Ishikawa (cell line): ENCODE measurements around the gene AARS2.

Experiments used
- CEBPB ChIP-seq: IDR thresholded peaks from 2 replicates; pipeline ENCODE4 v1.6.1; 2012
- CREB1 ChIP-seq: IDR thresholded peaks from 2 replicates; pipeline ENCODE4 v1.6.1; 2012; ENCODE audit warnings: low read depth
- EGR1 ChIP-seq: IDR thresholded peaks from 2 replicates; pipeline ENCODE4 v1.6.1; 2012
- EP300 ChIP-seq: IDR thresholded peaks from 2 replicates; pipeline ENCODE4 v1.6.1; 2012; ENCODE audit warnings: borderline replicate concordance
- FOXM1 ChIP-seq: IDR thresholded peaks from 2 replicates; pipeline ENCODE4 v1.6.1; 2012; ENCODE audit warnings: low read depth, borderline replicate concordance
- MAX ChIP-seq: IDR thresholded peaks from 2 replicates; pipeline ENCODE4 v1.6.1; 2012
- NFIC ChIP-seq: IDR thresholded peaks from 2 replicates; pipeline ENCODE4 v1.6.1; 2012
- RAD21 ChIP-seq: IDR thresholded peaks from 2 replicates; pipeline ENCODE4 v1.6.1; 2012; ENCODE audit warnings: low read depth
- REST ChIP-seq: IDR thresholded peaks from 2 replicates; pipeline ENCODE4 v1.6.1; 2012; ENCODE audit warnings: low read depth, mild to moderate bottlenecking
- TAF1 ChIP-seq: IDR thresholded peaks from 2 replicates; pipeline ENCODE4 v1.6.1; 2012; ENCODE audit warnings: low read depth, mild to moderate bottlenecking
- TCF12 ChIP-seq: IDR thresholded peaks from 2 replicates; pipeline ENCODE4 v1.6.1; 2012; ENCODE audit warnings: low read depth
- TEAD4 ChIP-seq: IDR thresholded peaks from 2 replicates; pipeline ENCODE4 v1.6.1; 2012
- USF1 ChIP-seq: IDR thresholded peaks from 2 replicates; pipeline ENCODE4 v1.6.1; 2012
- YY1 ChIP-seq: IDR thresholded peaks from 2 replicates; pipeline ENCODE4 v1.6.1; 2012; ENCODE audit warnings: low read depth
- ZBTB7A ChIP-seq: IDR thresholded peaks from 2 replicates; pipeline ENCODE4 v1.6.1; 2012; ENCODE audit warnings: low read depth

Gene AARS2

GRCh38 chr6:44286285-44286565 is 26.9 kb downstream of the AARS2 start:
- TF ChIP-seq EP300: no peak
- TF ChIP-seq MAX: no peak
- no peak for TF ChIP-seq TAF1
- TF ChIP-seq EGR1: no peak
- TF ChIP-seq YY1: no peak

GRCh38 chr6:44285552-44286284 is 27.4 kb downstream of the AARS2 start:
- TF ChIP-seq REST (peak; percentile 90), TEAD4 (no peak)

- TF ChIP-seq FOXM1 (no peak), YY1 (no peak), REST (no peak), ZBTB7A (no peak), CEBPB (no peak), TAF1 (no peak), USF1 (no peak), EP300 (no peak), EGR1 (no peak), RAD21 (no peak), MAX (no peak), NFIC (no peak), CREB1 (no peak), TEAD4 (no peak), TCF12 (no peak)
These were observed 28.3 kb downstream of the AARS2 start for GRCh38 chr6:44284867-44285266.

GRCh38 chr6:44284121-44284520 is 29.0 kb downstream of the AARS2 start:
- no peak for TF ChIP-seq TEAD4
- no peak for TF ChIP-seq USF1
- TF ChIP-seq MAX: no peak
- TF ChIP-seq NFIC: no peak
- TF ChIP-seq EGR1: no peak
- TF ChIP-seq REST: no peak
- TF ChIP-seq ZBTB7A: no peak
- no peak for TF ChIP-seq CEBPB
- no peak for TF ChIP-seq CREB1
- TF ChIP-seq TAF1: no peak
- no peak for TF ChIP-seq FOXM1
- TF ChIP-seq YY1: no peak
